HL-60/S4 (cell line): Measurements from ENCODE around the gene ZNF579.
"Not testable (repeated sequence)": the region's sequence is repeated elsewhere in the genome, so short reads cannot be mapped to it uniquely, and the experiment has no call there.

Source experiments
- in situ Hi-C: fragments of 300-500 bp; cut with MboI; formaldehyde crosslinking; loops from 2 replicates; pipeline ENCODE4 v1.14.3; 2022; ENCODE audit warnings: low sequenced_read_pairs

Gene ZNF579

GRCh38 chr19:55544014-55544413, 36.6 kb downstream of the ZNF579 start:
- in situ Hi-C loops: no loop called here

GRCh38 chr19:55543567-55543966, 37.1 kb downstream of the ZNF579 start:
- in situ Hi-C loops: no loop called here

GRCh38 chr19:55542292-55542855, 38.3 kb downstream of the ZNF579 start:
- in situ Hi-C loops: no loop called here

GRCh38 chr19:55541091-55541490, 39.6 kb downstream of the ZNF579 start:
- in situ Hi-C loops: no loop called here

- in situ Hi-C loops: no loop called here
Measured at GRCh38 chr19:55540619-55541018, 40.0 kb downstream of the ZNF579 start.

DNA sequence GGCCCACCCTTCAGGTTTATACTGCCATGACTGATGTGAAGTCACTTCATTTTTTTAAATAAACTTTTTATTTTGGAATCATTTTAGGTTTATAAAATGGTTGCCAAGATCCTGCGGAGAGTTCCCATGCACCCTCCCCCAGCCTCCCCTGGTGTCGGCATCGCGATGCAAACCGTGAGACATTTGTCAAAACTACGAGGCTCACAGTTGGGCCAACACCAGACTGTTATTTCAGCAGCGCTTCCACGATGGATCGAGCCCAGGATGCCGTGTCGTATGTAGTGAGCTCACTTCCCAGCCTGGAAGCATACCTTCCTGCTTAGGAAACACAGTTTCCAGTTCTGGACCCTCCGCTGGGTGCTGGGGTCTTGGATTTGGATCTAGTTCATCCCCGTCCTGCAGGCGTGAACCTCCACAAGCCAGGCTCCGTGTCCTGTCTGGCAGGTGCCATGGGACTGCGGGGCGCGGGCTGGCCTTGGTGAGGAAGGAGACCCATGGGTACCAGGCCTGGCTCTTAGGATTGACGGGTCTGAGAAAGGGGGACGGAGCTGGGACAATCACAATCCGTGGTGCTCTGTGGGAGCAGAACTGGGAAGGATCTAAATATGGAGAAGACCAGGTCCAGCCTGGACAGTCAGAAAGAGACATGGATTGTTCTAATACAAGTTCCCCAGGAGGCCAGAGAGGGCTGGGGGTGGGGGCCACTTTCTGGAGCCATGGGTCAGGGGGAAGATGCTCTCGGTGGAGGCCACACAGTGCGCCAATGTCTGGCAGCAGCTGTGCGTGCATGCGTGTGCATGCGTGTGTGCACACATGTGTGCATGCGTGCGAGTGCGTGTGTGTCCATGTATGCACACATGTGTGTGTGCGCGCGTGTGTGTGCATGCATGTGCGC, 41.3 kb downstream of the ZNF579 start:
- in situ Hi-C loops: no loop called here

DNA sequence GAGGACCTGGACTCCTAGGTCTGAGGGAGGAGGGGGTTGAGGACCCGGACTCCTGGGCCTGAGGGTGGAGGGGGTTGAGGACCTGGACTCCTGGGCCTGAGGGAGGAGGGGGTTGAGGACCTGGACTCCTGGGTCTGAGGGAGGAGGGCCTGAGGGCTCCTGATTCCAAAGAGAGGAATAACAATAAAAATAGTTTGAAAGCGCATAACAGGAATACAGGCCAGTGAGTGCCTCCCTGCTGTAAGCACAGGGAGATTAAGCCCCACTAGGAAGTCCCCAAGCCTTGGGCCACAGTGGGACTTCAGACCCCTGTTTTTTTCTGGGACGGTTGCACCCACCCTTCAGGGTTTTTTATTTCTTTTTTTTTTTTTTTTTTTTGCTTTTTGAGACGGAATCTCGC, 42.5 kb downstream of the ZNF579 start:
- in situ Hi-C loops: no loop called here

DNA sequence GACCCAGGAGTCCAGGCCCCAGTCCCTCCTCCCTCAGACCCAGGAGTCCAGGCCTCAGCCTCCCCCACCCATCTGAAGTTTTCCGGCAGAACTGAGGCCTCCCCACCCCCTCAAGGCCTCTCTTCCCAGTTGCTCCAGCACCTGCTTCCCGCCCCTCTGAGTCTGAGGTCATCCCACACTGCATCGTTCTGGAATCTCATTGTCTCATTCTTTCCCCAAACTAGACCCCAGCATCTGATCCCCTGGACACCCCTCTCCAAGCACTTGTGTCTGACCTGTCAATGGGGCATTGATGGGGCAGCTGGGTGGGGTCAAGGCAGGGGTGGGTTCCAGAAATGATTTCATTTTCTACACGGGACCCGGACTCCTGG, 42.9 kb downstream of the ZNF579 start:
- in situ Hi-C loops: no loop called here

DNA sequence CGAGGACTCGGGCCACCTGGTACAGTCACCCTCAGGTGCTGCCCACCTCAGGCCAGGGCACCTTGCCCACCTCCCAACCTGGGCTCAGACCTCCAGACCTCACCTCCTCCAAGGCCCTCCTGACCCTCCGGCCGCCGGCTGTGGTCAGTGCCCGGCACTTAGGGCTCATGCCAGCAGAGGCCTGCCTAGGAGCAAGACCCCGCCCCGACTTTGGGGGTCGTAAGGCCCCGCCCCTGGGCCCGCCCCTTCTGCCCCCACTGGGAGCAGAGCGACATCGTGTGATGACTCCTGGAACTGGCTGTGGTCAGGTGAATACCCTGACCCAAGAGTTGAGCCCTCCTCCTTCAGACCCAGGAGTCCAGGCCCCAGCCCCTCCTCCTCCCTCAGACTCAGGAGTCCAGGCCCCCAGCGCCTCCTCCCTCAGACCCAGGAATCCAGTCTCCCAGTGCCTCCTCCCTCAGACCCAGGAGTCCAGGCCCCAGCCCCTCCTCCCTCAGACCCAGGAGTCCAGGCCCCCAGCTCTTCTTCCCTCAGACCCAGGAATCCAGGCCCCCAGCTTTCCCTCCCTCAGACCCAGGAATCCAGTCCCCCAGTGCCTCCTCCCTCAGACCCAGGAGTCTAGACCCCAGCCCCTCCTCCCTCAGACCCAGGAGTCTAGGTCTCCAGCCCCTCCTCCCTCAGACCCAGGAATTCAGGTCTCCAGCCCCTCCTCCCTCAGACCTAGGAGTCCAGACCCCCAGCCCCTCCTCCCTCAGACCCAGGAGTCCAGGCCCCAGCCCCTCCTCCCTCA, 43.5 kb downstream of the ZNF579 start, which contains the start of gene SBK2:
Gene SBK2 (minus strand): TSS at position 183 of the 790 bp plus-strand sequence. CDS start 839 bp downstream, outside the sequence.
- in situ Hi-C loops: no loop called here

GRCh38 chr19:55536366-55536765, 44.3 kb downstream of the ZNF579 start:
- in situ Hi-C loops: no loop called here

GRCh38 chr19:55535965-55536350, 44.7 kb downstream of the ZNF579 start:
- in situ Hi-C loops: no loop called here

DNA sequence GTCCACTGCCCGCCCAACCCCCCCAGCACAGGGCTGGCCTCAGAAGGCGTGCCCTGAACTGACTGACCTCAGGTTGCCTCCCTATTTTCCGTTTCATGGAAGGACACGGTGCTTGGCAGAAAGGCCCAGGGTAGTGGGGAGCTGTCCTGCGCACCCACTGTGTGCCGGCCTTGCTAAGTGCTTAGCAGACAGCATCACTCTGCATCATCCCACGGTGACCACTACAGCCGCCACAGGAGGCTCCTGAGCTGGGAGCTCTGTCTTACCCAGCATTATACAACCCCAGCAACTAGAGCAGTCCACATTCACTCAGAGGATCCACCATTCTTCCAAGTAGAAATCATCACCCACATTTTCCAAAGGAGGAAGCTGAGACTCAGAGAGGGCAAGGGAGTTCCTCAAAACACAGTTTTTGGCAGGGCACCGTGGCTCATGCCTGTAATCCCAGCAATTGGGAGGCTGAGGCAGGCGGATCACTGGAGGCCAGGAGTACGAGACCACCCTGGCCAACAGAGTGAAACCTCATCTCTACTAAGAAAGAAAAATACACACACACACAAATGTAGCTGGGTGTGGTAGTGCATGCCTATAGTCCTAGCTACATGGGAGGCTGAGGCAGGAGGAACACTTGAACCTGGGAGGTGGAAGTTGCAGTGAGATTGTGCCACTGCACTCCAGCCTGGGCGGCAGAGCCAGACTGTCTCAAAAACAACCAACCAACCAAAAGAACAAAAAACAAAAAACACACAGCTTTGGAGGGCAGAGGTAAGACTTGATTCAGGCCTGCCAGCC, 45.3 kb downstream of the ZNF579 start:
- in situ Hi-C loops: no loop called here

GRCh38 chr19:55534280-55534679, 46.4 kb downstream of the ZNF579 start:
- in situ Hi-C loops: not testable (repeated sequence)

DNA sequence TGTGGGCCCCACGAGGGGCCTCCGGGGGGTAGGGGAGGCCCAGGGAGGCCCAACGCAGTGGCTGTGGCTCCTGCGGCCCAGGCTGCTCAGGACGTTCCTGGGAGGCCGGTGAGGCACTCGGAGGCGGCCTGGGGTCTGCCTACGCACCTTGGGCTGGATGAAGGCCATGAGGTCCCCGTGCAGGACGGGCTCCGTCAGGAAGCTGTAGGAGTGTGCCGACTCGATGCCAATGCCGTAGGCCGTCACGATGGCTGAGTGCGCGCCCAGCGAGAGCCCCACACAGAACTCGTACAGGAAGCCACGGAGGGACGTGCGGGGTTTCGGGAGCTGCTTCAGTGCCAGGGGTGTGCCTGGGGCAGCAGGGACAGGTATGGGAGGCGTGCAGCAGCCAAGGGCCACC, 49.7 kb downstream of the ZNF579 start:
- in situ Hi-C loops: no loop called here

DNA sequence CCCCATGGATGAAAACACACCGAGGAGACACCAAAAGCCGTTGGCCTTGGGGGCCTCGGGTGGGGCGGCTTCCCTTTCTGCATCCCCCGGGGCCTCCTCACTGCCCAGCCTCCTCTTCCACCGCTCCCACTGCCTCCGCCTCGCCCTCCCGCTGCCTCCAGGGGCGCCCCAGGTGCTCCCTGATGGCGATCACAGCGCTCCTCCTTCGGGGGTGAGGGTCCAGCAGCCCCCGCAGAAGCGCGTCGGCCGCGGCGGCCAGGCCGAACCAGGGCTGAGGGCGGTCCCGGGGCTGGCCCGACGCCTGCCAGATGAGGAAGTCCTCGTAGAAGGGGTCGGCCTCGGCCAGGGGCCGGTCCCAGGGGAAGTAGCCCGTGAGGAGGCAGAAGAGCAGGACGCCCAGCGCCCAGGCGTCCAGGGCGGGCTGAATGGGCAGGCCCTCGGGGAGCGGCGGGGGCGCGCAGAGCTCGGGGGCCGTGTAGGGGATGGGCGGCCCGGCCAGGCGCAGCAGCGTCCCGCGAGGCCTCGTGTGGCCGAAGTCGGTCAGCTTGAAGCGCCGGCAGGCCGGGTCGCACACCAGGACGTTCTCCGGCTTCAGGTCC, 50.9 kb downstream of the ZNF579 start:
- in situ Hi-C loops: no loop called here

DNA sequence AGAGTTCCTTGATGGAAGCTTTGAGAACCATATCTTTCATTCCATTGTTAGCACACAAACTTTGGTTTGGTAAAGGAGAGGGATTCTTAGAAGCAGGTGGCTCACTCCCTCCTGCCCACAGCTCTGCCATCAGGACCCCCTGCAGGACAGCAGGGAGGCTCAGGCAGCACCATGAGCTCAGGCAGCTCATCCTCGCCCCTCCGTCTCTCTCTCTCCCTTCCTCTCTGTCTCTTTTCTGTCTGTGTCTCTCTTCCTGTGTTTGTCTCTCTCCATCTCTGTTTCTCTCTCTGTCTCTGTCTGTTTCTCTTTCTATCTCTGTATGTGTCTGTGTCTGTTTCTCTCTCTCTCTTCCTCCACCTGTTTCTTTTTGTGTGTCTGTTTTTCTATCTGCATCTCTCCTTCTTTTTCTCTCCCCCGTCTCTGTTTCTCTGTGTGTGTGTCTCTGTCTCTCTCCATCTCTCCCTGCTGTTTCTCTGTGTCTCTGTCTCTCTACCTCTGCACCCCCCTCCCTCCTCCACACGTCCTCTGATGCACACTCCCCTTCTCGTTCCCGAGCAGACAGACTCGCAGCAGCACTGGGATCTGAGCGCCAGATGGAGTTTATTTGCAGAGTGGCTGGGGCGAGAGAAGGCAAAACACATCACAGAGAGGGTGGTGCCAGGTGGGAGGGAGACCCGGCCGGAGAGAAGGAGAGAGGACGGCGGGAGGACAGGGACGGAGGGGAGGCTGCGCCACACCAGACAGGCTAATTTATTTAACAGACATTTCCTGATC, 52.4 kb downstream of the ZNF579 start:
- in situ Hi-C loops: no loop called here

- in situ Hi-C loops: no loop called here
Measured at GRCh38 chr19:55527197-55528029, 53.2 kb downstream of the ZNF579 start.
